Upper lobe of left lung (tissue), 6 donors: Measurements from ENCODE around the gene ATXN1. TPM values are rescaled to one million over a fixed set of nuclear protein-coding genes. Genes with fewer than 3 reads are reported as not detected.

ENCODE experiments used
- ATAC-seq, 2 donors: fragments of 200-7000 bp; cut with Tn5 transposase; one replicate each; pipeline ENCODE4 v1.9.1; 2022; ENCODE audit warnings: mild to moderate bottlenecking in 2 of 2, moderate library complexity in 2 of 2; ENCODE audit not compliant: low FRiP score in 2 of 2
- DNase-seq, 2 donors: peaks; one replicate each; pipeline ENCODE4 v3.0.0-alpha.2; 2019 to 2020
- H3K27ac ChIP-seq, 4 donors: fragments of 200-600 bp; sonication (generic); one replicate each; pipeline ENCODE4 v1.5.1; 2016 to 2019
- H3K27me3 ChIP-seq, 4 donors: fragments of 200-600 bp; sonication (generic); one replicate each; pipeline ENCODE4 v1.5.1; 2017 to 2019
- H3K36me3 ChIP-seq, 4 donors: fragments of 200-600 bp; sonication (generic); one replicate each; pipeline ENCODE4 v1.5.1; 2016 to 2019
- H3K4me1 ChIP-seq, 4 donors: fragments of 200-600 bp; sonication (generic); one replicate each; pipeline ENCODE4 v1.5.1; 2018 to 2019
- H3K4me3 ChIP-seq, 4 donors: fragments of 200-600 bp; sonication (generic); one replicate each; pipeline ENCODE4 v1.5.1; 2017 to 2019; ENCODE audit warnings: mild to moderate bottlenecking in 2 of 4, moderate library complexity in 1 of 4
- H3K9me3 ChIP-seq, 4 donors: fragments of 200-600 bp; sonication (generic); one replicate each; pipeline ENCODE4 v1.5.1; 2018 to 2019
- EP300 ChIP-seq, 4 donors: sonication (generic); formaldehyde crosslinking; IDR thresholded peaks; one replicate each; pipeline ENCODE4 v1.5.1; 2017; ENCODE audit warnings: antibody characterized with exemption in 4 of 4, control low read depth in 2 of 4
- POLR2A ChIP-seq, 4 donors: fragments of 450-650 bp; IDR thresholded peaks; one replicate each; pipeline ENCODE4 v1.5.1; 2016 to 2017; ENCODE audit warnings: antibody characterized with exemption in 4 of 4, mild to moderate bottlenecking in 2 of 4
- POLR2AphosphoS5 ChIP-seq, 2 donors: sonication (generic); formaldehyde crosslinking; IDR thresholded peaks; one replicate each; pipeline ENCODE4 v1.5.1; 2017; ENCODE audit warnings: antibody characterized with exemption in 2 of 2
- WGBS, 2 donors: methylation state at CpG; one replicate each; pipeline ENCODE4 v1.1.5; 2017 to 2018; 5-methylcytosine and 5-hydroxymethylcytosine counted together
- total RNA-seq, 6 donors: library from RNA; depleted of rRNA in 4 of 6; stranded (reverse); fragments of >200 nt in 4 of 6; gene quantifications; one replicate each; pipeline versions ENCODE4 v1.1.0 to v1.2.1, GENCODE V29; 2016 to 2021
- TF ChIP-seq, protein P1 (sequence below), 6 experiments: fragments of 450-650 bp in 4 of 6; fragments of 200-600 bp in 2 of 6; sonication (generic) in 2 of 6; IDR thresholded peaks; one replicate each; pipeline ENCODE4 v1.5.1; 2016 to 2019; ENCODE audit warnings: antibody characterized with exemption in 6 of 6
- donor health status: DM: no; HTN: no; CAD: no; lungs with moderate emphysema.
- donor health status: DM: no; HTN: yes; CAD: no; lungs with severe emphysema.

ATXN1 gene
- total RNA-seq, 6 donors from 2014 or later, result 44.2 to 106 (median 71.7) TPM

- Histone ChIP-seq H3K27me3 (no peaks in the 10 kb centered on the region), H3K9me3 (no peaks in the 10 kb centered on the region), H3K36me3 (no peaks in the 10 kb centered on the region), H3K4me1 (no peaks in the 10 kb centered on the region), H3K27ac (no peak overlapping the region), H3K4me3 (no peak overlapping the region)
- DNase-seq (no peak), ATAC-seq (no peak)
- 94 to 95% methylated on average over 4 of the region's 4 CpGs for WGBS, 2 donors
- TF ChIP-seq POLR2A (IDR thresholded peaks at IDR 0.05), result no peak
- TF ChIP-seq, protein P1, sequence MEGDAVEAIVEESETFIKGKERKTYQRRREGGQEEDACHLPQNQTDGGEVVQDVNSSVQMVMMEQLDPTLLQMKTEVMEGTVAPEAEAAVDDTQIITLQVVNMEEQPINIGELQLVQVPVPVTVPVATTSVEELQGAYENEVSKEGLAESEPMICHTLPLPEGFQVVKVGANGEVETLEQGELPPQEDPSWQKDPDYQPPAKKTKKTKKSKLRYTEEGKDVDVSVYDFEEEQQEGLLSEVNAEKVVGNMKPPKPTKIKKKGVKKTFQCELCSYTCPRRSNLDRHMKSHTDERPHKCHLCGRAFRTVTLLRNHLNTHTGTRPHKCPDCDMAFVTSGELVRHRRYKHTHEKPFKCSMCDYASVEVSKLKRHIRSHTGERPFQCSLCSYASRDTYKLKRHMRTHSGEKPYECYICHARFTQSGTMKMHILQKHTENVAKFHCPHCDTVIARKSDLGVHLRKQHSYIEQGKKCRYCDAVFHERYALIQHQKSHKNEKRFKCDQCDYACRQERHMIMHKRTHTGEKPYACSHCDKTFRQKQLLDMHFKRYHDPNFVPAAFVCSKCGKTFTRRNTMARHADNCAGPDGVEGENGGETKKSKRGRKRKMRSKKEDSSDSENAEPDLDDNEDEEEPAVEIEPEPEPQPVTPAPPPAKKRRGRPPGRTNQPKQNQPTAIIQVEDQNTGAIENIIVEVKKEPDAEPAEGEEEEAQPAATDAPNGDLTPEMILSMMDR (IDR thresholded peaks at IDR 0.05), result no peak
- no peak for TF ChIP-seq POLR2AphosphoS5 (IDR thresholded peaks at IDR 0.05)
- TF ChIP-seq EP300 (IDR thresholded peaks at IDR 0.05), result no peak
These were observed 160.6 kb downstream of the ATXN1 start for GRCh38 chr6:16600701-16601100.

- Histone ChIP-seq H3K27ac (no peak overlapping the region), H3K36me3 (no peaks in the 10 kb centered on the region), H3K27me3 (no peaks in the 10 kb centered on the region), H3K4me1 (no peaks in the 10 kb centered on the region), H3K4me3 (no peak overlapping the region), H3K9me3 (no peaks in the 10 kb centered on the region)
- 81 to 85% methylated on average over 3 of the region's 3 CpGs for WGBS, 2 donors
- DNase-seq (no peak), ATAC-seq (no peak)
- TF ChIP-seq, protein P1 (IDR thresholded peaks at IDR 0.05), result no peak
- no peak for TF ChIP-seq EP300 (IDR thresholded peaks at IDR 0.05)
- no peak for TF ChIP-seq POLR2AphosphoS5 (IDR thresholded peaks at IDR 0.05)
- no peak for TF ChIP-seq POLR2A (IDR thresholded peaks at IDR 0.05)
These were observed 161.2 kb downstream of the ATXN1 start for GRCh38 chr6:16600026-16600425.

GRCh38 chr6:16596616-16597331 is 164.5 kb downstream of the ATXN1 start:
- H3K4me1 ChIP-seq, result peaks cover 0 to 3% (median 0%) of the 10 kb centered on the region in 4 donors
- DNase-seq, result peak in 1 of 2 donors; percentile 24
- H3K9me3 ChIP-seq, result no peaks in the 10 kb centered on the region
- no peak overlapping the region for H3K27ac ChIP-seq
- TF ChIP-seq POLR2AphosphoS5 (IDR thresholded peaks at IDR 0.05), result no peak
- no peak for TF ChIP-seq POLR2A (IDR thresholded peaks at IDR 0.05)
- TF ChIP-seq, protein P1 (IDR thresholded peaks at IDR 0.05), result no peak
- no peak for TF ChIP-seq EP300 (IDR thresholded peaks at IDR 0.05)
- WGBS, 2 donors, result 88 to 90% methylated on average over 10 of the region's 10 CpGs
- no peaks in the 10 kb centered on the region for H3K27me3 ChIP-seq
- no peaks in the 10 kb centered on the region for H3K36me3 ChIP-seq
- no peak overlapping the region for H3K4me3 ChIP-seq
- ATAC-seq, result no peak

- TF ChIP-seq, protein P1 (IDR thresholded peaks at IDR 0.05), result no peak
- TF ChIP-seq EP300 (IDR thresholded peaks at IDR 0.05), result no peak
- TF ChIP-seq POLR2A (IDR thresholded peaks at IDR 0.05), result no peak
- TF ChIP-seq POLR2AphosphoS5 (IDR thresholded peaks at IDR 0.05), result no peak
- Histone ChIP-seq H3K4me3 (no peak overlapping the region), H3K4me1 (peaks cover 0 to 3% (median 0%) of the 10 kb centered on the region in 4 donors), H3K9me3 (no peaks in the 10 kb centered on the region), H3K36me3 (no peaks in the 10 kb centered on the region), H3K27ac (no peak overlapping the region), H3K27me3 (no peaks in the 10 kb centered on the region)
- DNase-seq (no peak), ATAC-seq (no peak)
- WGBS, 2 donors, result 81 to 83% methylated on average over 8 of the region's 8 CpGs
These were observed 165.6 kb downstream of the ATXN1 start for GRCh38 chr6:16595514-16596120.
